ENCODE results near the gene CCDC179.

DNA sequence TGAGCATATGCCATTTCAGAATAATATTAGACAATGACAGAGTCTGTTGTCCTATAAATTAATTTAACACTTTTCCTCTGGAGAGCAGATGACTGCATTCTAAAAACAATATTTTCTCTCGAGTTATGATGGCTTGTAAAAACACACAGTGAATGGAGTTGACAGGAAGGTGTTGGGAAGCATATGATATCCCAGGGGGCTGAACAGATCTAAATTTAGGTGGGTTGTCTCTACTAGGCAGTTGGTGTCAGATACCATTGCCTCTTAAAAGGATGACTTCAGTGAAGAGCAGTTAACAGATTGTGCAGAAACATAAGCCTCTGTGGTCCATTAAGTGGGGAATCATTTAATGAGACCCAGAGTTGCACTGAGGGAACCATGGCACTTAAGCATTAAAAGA, 61.4 kb downstream of the CCDC179 start:
- TF ChIP-seq, protein P1, sequence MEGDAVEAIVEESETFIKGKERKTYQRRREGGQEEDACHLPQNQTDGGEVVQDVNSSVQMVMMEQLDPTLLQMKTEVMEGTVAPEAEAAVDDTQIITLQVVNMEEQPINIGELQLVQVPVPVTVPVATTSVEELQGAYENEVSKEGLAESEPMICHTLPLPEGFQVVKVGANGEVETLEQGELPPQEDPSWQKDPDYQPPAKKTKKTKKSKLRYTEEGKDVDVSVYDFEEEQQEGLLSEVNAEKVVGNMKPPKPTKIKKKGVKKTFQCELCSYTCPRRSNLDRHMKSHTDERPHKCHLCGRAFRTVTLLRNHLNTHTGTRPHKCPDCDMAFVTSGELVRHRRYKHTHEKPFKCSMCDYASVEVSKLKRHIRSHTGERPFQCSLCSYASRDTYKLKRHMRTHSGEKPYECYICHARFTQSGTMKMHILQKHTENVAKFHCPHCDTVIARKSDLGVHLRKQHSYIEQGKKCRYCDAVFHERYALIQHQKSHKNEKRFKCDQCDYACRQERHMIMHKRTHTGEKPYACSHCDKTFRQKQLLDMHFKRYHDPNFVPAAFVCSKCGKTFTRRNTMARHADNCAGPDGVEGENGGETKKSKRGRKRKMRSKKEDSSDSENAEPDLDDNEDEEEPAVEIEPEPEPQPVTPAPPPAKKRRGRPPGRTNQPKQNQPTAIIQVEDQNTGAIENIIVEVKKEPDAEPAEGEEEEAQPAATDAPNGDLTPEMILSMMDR (conservative IDR thresholded peaks at IDR 0.05), result no peak
- no peak for TF ChIP-seq EZH2 (IDR thresholded peaks at IDR 0.05; ENCODE audit: low read depth)
